Heart left ventricle (tissue), 16 donors: ENCODE data around the gene LTF. TPM values are rescaled to one million over a fixed set of nuclear protein-coding genes. Genes with fewer than 3 reads are reported as not detected.
A peak's percentile ranks its signal among the peaks of the same experiment; 100 is the strongest.
"Not testable (repeated sequence)": the region's sequence is repeated elsewhere in the genome, so short reads cannot be mapped to it uniquely, and the experiment has no call there.

ENCODE experiments used
- ATAC-seq, 4 donors: fragments of 200-7000 bp; cut with Tn5 transposase; one replicate each; pipeline ENCODE4 v1.9.1; 2020 to 2022; ENCODE audit warnings: moderate library complexity in 4 of 4, mild to moderate bottlenecking in 3 of 4, moderate number of reproducible peaks in 1 of 4
- DNase-seq, 5 donors: peaks; one replicate each; pipeline ENCODE4 v3.0.0-alpha.2; 2020
- H3K27ac ChIP-seq, 12 donors: fragments of 200-600 bp; sonication (generic) in 4 of 12; one replicate each; pipeline versions ENCODE4 v1.5.0 to v1.8.0; 2016 to 2022; ENCODE audit warnings: mild to moderate bottlenecking in 2 of 12
- H3K27me3 ChIP-seq, 9 donors: fragments of 200-600 bp; sonication (generic) in 2 of 9; one replicate each; pipeline versions ENCODE4 v1.5.1 to v1.8.0; 2016 to 2022; ENCODE audit warnings: mild to moderate bottlenecking in 3 of 9
- H3K36me3 ChIP-seq, 9 donors: fragments of 200-600 bp; sonication (generic) in 2 of 9; one replicate each; pipeline versions ENCODE4 v1.5.0 to v1.8.0; 2018 to 2022; ENCODE audit warnings: mild to moderate bottlenecking in 2 of 9
- H3K4me1 ChIP-seq, 12 donors: fragments of 200-600 bp; sonication (generic) in 4 of 12; one replicate each; pipeline versions ENCODE4 v1.5.0 to v1.8.0; 2016 to 2022; ENCODE audit warnings: mild to moderate bottlenecking in 3 of 12
- H3K4me3 ChIP-seq, 12 donors: fragments of 200-600 bp; sonication (generic) in 4 of 12; one replicate each; pipeline versions ENCODE4 v1.5.0 to v1.8.0; 2017 to 2022; ENCODE audit warnings: mild to moderate bottlenecking in 9 of 12, moderate library complexity in 4 of 12
- H3K9me3 ChIP-seq, 12 donors: fragments of 200-600 bp; sonication (generic) in 4 of 12; one replicate each; pipeline versions ENCODE4 v1.5.0 to v1.8.0; 2016 to 2022; ENCODE audit warnings: mild to moderate bottlenecking in 1 of 12
- POLR2A ChIP-seq, 2 donors: fragments of 450-650 bp; IDR thresholded peaks; one replicate each; pipeline ENCODE4 v1.6.1; 2017; ENCODE audit warnings: antibody characterized with exemption in 2 of 2, mild to moderate bottlenecking in 2 of 2, moderate library complexity in 2 of 2
- WGBS, 4 donors: extraction: QIAGEN DNeasy Blood & Tissue Kit in 2 of 4; methylation state at CpG; one replicate each; pipeline versions ENCODE4 v1.1.5 to v1.1.7; 2013 to 2018; 5-methylcytosine and 5-hydroxymethylcytosine counted together
- intact Hi-C, 10 donors: fragments of 100-400 bp; cut with DNase I; formaldehyde crosslinking; loops; one replicate each; pipeline versions ENCODE4 v1.11.1 to v1.14.2; 2022
- polyA plus RNA-seq, 2 donors: library from polyadenylated mRNA; stranded (reverse); fragments of 200-250 nt; gene quantifications; one replicate each; pipeline ENCODE4 v1.2.3, GENCODE V29; 2013
- total RNA-seq, 9 donors: library from RNA; depleted of rRNA in 2 of 9; stranded (reverse); fragments of >200 nt in 2 of 9; fragmentation: NEBNext Ultra II Directional in 3 of 9; extraction: Animal tissue kit (Norgen Biotek cat#: 25700) in 3 of 9; gene quantifications; one replicate each; pipeline versions ENCODE4 v1.1.0 to v1.2.4, GENCODE V29; 2016 to 2023
- TF ChIP-seq, protein P1 (sequence below), 12 donors: fragments of 200-600 bp; sonication (generic) in 4 of 12; IDR thresholded peaks; one replicate each; pipeline versions ENCODE4 v1.5.0 to v1.8.0; 2018 to 2022; ENCODE audit warnings: antibody characterized with exemption in 12 of 12, mild to moderate bottlenecking in 5 of 12
- donor health status: ischemic (EF 13 %, LVEDD 7.1; RV severe dilation, severe dysfunction).
- donor health status: healthy with polysubstance abuse.
- donor health status: DM: no; HTN: yes; CAD: no.
- donor health status: DM: no; HTN: no; CAD: no.
- donor health status: ischemic (EF 25% LVEDD 6.9; RV normal size, moderate dysfunction).
- donor health status: ischemic (EF 25% LVEDD 5.7; RV mildly dilated, moderate dysfunction).
- donor health status: healthy.
- donor health status: DM: yes; HTN: yes; CAD: no.
- donor health status: ischemic (EF 35%, LVEDD 5.7; RV mildly dilated, moderate dysfunction).
- donor health status: nonischemic (EF 11% LVEDD 7.7; RV severe dilation, severe dysfunction).
- donor health status: DM: yes; HTN: yes; CAD: no.
- donor health status: PGD.
- donor health status: ischemic (EF 29% LVEDD 5.4; RV normal size, mild dysfunction).
- donor health status: nonischemic (EF 23%, LVEDD 6.1; RV moderate dilation, normal function).

Gene LTF
- total and polyA plus RNA-seq, 11 donors = 1.6 to 10.6 (median 3.0) TPM

GRCh38 chr3:46495901-46496456 lies 31.3 kb upstream of the LTF start:
- intact Hi-C loops = loop anchor here in 1 of 10 donors (5.0 kb wide), 1 partner anchor 56 kb away; no protein-coding TSS in a partner anchor
- no peak overlapping the region for H3K4me3 ChIP-seq
- DNase-seq (no peak), ATAC-seq (peak in 1 of 4 donors; percentile 36)
- TF ChIP-seq, protein P1, sequence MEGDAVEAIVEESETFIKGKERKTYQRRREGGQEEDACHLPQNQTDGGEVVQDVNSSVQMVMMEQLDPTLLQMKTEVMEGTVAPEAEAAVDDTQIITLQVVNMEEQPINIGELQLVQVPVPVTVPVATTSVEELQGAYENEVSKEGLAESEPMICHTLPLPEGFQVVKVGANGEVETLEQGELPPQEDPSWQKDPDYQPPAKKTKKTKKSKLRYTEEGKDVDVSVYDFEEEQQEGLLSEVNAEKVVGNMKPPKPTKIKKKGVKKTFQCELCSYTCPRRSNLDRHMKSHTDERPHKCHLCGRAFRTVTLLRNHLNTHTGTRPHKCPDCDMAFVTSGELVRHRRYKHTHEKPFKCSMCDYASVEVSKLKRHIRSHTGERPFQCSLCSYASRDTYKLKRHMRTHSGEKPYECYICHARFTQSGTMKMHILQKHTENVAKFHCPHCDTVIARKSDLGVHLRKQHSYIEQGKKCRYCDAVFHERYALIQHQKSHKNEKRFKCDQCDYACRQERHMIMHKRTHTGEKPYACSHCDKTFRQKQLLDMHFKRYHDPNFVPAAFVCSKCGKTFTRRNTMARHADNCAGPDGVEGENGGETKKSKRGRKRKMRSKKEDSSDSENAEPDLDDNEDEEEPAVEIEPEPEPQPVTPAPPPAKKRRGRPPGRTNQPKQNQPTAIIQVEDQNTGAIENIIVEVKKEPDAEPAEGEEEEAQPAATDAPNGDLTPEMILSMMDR (IDR thresholded peaks at IDR 0.05) = no peak
- TF ChIP-seq POLR2A (IDR thresholded peaks at IDR 0.05) = no peak
- H3K27me3 ChIP-seq = no peaks in the 10 kb centered on the region
- WGBS, 4 donors = 74 to 86% (median 81%) methylated on average over 5 of the region's 5 CpGs
- H3K36me3 ChIP-seq = no peaks in the 10 kb centered on the region
- no peaks in the 10 kb centered on the region for H3K9me3 ChIP-seq
- peaks cover 0 to 28% (median 5%) of the 10 kb centered on the region in 12 donors for H3K4me1 ChIP-seq
- no peak overlapping the region for H3K27ac ChIP-seq

GRCh38 chr3:46494491-46494890 lies 29.8 kb upstream of the LTF start:
- 86 to 97% (median 95%) methylated on average over 15 to 29 of the region's 33 CpGs for WGBS, 4 donors
- intact Hi-C loops = loop anchor here in 3 of 10 donors (5.0 kb wide), 1 partner anchor 63 kb away; no protein-coding TSS in a partner anchor
- ATAC-seq, H3K4me3 ChIP-seq, H3K27ac ChIP-seq, H3K27me3 ChIP-seq, H3K9me3 ChIP-seq, H3K36me3 ChIP-seq, DNase-seq: not testable (repeated sequence)
- H3K4me1 ChIP-seq = peaks cover 0 to 36% (median 5%) of the 10 kb centered on the region in 12 donors

- 93 to 96% (median 94%) methylated on average over 6 of the region's 6 CpGs for WGBS, 4 donors
- ATAC-seq (no peak), DNase-seq (peak in 1 of 5 donors; percentile 2)
- intact Hi-C loops = loop anchor here in 3 of 10 donors (5.0 kb wide), 1 partner anchor 64 kb away; no protein-coding TSS in a partner anchor
- H3K4me3 ChIP-seq = no peak overlapping the region
- no peak overlapping the region for H3K27ac ChIP-seq
- no peaks in the 10 kb centered on the region for H3K36me3 ChIP-seq
- peaks cover 0 to 36% (median 11%) of the 10 kb centered on the region in 12 donors for H3K4me1 ChIP-seq
- no peaks in the 10 kb centered on the region for H3K9me3 ChIP-seq
- no peaks in the 10 kb centered on the region for H3K27me3 ChIP-seq
- TF ChIP-seq, protein P1 (IDR thresholded peaks at IDR 0.05) = no peak
- no peak for TF ChIP-seq POLR2A (IDR thresholded peaks at IDR 0.05)
Observed at GRCh38 chr3:46492890-46493547, 28.3 kb upstream of the LTF start.

- ATAC-seq (peak; percentile 29 to 55 (median 44)), DNase-seq (peak in 2 of 5 donors; percentile 16 to 36)
- H3K4me1 ChIP-seq = peaks cover 0 to 29% (median 8%) of the 10 kb centered on the region in 12 donors
- no peaks in the 10 kb centered on the region for H3K36me3 ChIP-seq
- no peak overlapping the region for H3K4me3 ChIP-seq
- peak overlapping the region in 9 of 12 donors; percentile 8 to 71 (median 42) for H3K27ac ChIP-seq
- no peaks in the 10 kb centered on the region for H3K27me3 ChIP-seq
- no peak for TF ChIP-seq POLR2A (IDR thresholded peaks at IDR 0.05)
- TF ChIP-seq, protein P1 (IDR thresholded peaks at IDR 0.05) = no peak
- intact Hi-C loops = loop anchor here in 3 of 10 donors (2.0 to 5.0 kb wide), 2 partner anchors 66 to 139 kb away; no protein-coding TSS in a partner anchor
- no peaks in the 10 kb centered on the region for H3K9me3 ChIP-seq
- WGBS, 4 donors = 58 to 66% (median 62%) methylated on average over 11 of the region's 11 CpGs
Observed at GRCh38 chr3:46491089-46492070, 26.7 kb upstream of the LTF start.
